Measurements from ENCODE around the gene RAB4B.
A peak's percentile ranks its signal among the peaks of the same experiment; 100 is the strongest.

RAB4B gene

DNA sequence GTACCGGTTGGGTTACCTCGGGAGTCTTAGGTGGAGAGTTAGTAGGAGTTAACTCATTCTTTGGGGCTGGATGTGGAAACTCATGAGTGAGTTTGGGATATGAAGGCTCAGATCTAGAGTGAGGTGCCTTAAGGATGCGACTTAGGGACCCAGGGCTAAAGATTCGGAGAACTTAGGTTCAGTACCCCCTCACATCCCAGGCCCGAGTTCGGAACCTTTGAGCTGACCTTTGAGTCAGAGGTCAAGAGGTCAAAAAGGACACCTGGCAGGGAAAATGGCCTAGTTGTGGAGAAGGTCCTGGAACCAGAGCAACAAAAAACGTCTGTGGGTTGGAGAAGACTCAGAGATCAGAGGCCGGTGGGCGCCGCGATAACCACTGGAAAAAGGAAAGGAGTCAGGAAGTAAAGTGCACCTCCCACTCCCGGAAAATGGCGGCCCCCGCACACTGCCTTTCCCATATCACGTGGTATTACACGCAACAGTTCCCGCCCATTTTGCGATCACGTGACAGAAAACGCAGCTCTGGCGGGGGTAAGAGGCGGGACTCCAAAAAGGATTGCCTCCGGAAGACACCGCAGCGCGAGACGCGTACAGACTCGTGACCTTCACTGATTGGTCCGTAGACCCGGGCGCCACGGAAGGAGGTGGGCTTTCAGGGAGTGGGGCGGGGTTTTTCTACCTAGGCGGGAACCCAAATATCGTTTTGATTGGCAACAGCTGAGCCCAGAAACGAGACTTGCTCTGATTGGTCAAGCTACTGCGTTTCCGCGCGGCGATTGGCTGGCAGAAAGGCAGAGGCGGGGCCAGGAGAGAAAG lies 27.8 kb upstream of the RAB4B start, which contains the start of gene ACTMAP (continued):
- TF ChIP-seq, protein P1, sequence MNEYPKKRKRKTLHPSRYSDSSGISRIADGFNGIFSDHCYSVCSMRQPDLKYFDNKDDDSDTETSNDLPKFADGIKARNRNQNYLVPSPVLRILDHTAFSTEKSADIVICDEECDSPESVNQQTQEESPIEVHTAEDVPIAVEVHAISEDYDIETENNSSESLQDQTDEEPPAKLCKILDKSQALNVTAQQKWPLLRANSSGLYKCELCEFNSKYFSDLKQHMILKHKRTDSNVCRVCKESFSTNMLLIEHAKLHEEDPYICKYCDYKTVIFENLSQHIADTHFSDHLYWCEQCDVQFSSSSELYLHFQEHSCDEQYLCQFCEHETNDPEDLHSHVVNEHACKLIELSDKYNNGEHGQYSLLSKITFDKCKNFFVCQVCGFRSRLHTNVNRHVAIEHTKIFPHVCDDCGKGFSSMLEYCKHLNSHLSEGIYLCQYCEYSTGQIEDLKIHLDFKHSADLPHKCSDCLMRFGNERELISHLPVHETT (tag by site-specific recombination; IDR thresholded peaks at IDR 0.05), result peak; percentile 97
- no peak for TF ChIP-seq ZNF747 (tag by site-specific recombination; IDR thresholded peaks at IDR 0.05)
- no peak for TF ChIP-seq ZNF560 (tag by site-specific recombination; IDR thresholded peaks at IDR 0.05; ENCODE audit: borderline replicate concordance)
- peak; percentile 34 for TF ChIP-seq ZNF341 (tag by site-specific recombination; IDR thresholded peaks at IDR 0.05; ENCODE audit: low read depth)
- peak; percentile 61 for TF ChIP-seq ZBTB17 (tag by site-specific recombination; IDR thresholded peaks at IDR 0.05)
- no peak for TF ChIP-seq ZNF624 (tag by site-specific recombination; IDR thresholded peaks at IDR 0.05)
- TF ChIP-seq, protein P2, sequence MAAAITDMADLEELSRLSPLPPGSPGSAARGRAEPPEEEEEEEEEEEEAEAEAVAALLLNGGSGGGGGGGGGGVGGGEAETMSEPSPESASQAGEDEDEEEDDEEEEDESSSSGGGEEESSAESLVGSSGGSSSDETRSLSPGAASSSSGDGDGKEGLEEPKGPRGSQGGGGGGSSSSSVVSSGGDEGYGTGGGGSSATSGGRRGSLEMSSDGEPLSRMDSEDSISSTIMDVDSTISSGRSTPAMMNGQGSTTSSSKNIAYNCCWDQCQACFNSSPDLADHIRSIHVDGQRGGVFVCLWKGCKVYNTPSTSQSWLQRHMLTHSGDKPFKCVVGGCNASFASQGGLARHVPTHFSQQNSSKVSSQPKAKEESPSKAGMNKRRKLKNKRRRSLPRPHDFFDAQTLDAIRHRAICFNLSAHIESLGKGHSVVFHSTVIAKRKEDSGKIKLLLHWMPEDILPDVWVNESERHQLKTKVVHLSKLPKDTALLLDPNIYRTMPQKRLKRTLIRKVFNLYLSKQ (tag by site-specific recombination; IDR thresholded peaks at IDR 0.05; ENCODE audit: borderline replicate concordance), result no peak
- no peak for TF ChIP-seq ZNF202 (tag by site-specific recombination; IDR thresholded peaks at IDR 0.05; ENCODE audit: borderline replicate concordance)
- TF ChIP-seq ZNF335 (tag by site-specific recombination; conservative IDR thresholded peaks at IDR 0.05), result no peak
- peak; percentile 98 for TF ChIP-seq EGR2 (tag by site-specific recombination; IDR thresholded peaks at IDR 0.05; ENCODE audit: low read depth)

DNA sequence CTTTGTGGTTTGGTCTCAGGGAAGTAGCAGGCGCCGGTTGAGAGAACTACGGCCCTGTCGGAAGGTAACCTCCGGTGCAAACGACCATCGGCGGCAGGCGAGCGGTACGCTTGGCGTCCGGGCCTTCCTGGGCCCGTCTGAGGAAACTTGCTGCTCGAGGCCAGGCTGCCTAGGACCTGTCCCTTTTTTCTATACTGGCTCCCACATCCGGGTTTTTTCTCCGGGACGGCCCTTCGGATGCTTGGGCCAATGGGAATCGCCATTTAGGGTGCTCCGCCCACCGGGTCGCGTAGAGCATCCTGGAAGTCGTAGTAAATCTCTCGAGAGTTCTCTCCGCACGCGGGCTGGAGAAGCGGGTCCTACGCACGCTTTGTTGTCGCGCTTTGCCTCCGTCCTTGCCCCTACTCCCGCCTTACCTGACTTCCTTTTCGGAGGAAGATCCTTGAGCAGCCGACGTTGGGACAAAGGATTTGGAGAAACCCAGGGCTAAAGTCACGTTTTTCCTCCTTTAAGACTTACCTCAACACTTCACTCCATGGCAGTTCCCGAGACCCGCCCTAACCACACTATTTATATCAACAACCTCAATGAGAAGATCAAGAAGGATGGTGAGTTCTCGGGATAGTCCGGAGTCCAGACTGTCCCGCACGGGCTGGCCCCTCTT lies 27.0 kb upstream of the RAB4B start, which contains the start of gene SNRPA:
TSS of gene SNRPA (plus strand) at position 330 of the 664 bp plus-strand sequence. CDS start at position 536, 206 bp downstream.
- H3K9me3 ChIP-seq (ENCODE audit: control insufficient read depth, insufficient read depth, low read depth, low read length), result no peaks in the 10 kb centered on the region
- peaks cover 40% of the 10 kb centered on the region for H3K4me1 ChIP-seq (ENCODE audit: control insufficient read depth, insufficient read depth, low read length)
- ChIA-PET CTCF (interaction anchor here (0.6 to 3.4 kb wide), 10 partner anchors 55 to 224 kb away, joined by 3 to 38 read pairs (median 3); no protein-coding TSS in a partner anchor), POLR2A (interaction anchor here (0.5 to 7.3 kb wide), 52 partner anchors 10 to 689 kb away, joined by 3 to 180 read pairs (median 4); partner anchors contain the start of genes BLVRB, COQ8B, DMAC2 and EGLN2)
- H3K4me3 ChIP-seq (ENCODE audit: low read depth, low read length), result peak within 1 kb of the TSS; percentile 64
- peak within 1 kb of the TSS; percentile 93 for H3K27ac ChIP-seq (ENCODE audit: extremely low read depth, low read depth, low read length)
- H3K36me3 ChIP-seq (ENCODE audit: control insufficient read depth in 2 of 2, insufficient read depth in 1 of 2, low read length in 2 of 2), result peaks cover 31 to 67% of the 10 kb centered on the region in 2 experiments
- TF ChIP-seq, protein P3, sequence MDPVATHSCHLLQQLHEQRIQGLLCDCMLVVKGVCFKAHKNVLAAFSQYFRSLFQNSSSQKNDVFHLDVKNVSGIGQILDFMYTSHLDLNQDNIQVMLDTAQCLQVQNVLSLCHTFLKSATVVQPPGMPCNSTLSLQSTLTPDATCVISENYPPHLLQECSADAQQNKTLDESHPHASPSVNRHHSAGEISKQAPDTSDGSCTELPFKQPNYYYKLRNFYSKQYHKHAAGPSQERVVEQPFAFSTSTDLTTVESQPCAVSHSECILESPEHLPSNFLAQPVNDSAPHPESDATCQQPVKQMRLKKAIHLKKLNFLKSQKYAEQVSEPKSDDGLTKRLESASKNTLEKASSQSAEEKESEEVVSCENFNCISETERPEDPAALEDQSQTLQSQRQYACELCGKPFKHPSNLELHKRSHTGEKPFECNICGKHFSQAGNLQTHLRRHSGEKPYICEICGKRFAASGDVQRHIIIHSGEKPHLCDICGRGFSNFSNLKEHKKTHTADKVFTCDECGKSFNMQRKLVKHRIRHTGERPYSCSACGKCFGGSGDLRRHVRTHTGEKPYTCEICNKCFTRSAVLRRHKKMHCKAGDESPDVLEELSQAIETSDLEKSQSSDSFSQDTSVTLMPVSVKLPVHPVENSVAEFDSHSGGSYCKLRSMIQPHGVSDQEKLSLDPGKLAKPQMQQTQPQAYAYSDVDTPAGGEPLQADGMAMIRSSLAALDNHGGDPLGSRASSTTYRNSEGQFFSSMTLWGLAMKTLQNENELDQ (tag by site-specific recombination; IDR thresholded peaks at IDR 0.05; ENCODE audit: low read depth), result no peak
- TF ChIP-seq YY2 (tag by site-specific recombination; IDR thresholded peaks at IDR 0.05) (0 out of 2 replicates have a peak, but pooled peaks have one; percentile 12), ZNF2 (tag by site-specific recombination; IDR thresholded peaks at IDR 0.05) (0 out of 2 replicates have a peak, but pooled peaks have one; percentile 39), ZNF274 (IDR thresholded peaks at IDR 0.05; ENCODE audit: low read length) (no peak), ZNF274 (tag by site-specific recombination; IDR thresholded peaks at IDR 0.05; ENCODE audit: borderline replicate concordance) (no peak), KLF1 (tag by site-specific recombination; IDR thresholded peaks at IDR 0.05) (peak; percentile 63; the same call in 1 of the 2 replicates), ZNF621 (tag by site-specific recombination; IDR thresholded peaks at IDR 0.05) (no peak)
- TF ChIP-seq, protein P4, sequence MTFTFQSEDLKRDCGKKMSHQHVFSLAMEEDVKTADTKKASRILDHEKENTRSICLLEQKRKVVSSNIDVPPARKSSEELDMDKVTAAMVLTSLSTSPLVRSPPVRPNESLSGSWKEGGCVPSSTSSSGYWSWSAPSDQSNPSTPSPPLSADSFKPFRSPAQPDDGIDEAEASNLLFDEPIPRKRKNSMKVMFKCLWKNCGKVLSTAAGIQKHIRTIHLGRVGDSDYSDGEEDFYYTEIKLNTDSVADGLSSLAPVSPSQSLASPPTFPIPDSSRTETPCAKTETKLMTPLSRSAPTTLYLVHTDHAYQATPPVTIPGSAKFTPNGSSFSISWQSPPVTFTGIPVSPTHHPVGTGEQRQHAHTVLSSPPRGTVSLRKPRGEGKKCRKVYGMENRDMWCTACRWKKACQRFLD (tag by site-specific recombination; IDR thresholded peaks at IDR 0.05), result no peak
- TF ChIP-seq, protein P5, sequence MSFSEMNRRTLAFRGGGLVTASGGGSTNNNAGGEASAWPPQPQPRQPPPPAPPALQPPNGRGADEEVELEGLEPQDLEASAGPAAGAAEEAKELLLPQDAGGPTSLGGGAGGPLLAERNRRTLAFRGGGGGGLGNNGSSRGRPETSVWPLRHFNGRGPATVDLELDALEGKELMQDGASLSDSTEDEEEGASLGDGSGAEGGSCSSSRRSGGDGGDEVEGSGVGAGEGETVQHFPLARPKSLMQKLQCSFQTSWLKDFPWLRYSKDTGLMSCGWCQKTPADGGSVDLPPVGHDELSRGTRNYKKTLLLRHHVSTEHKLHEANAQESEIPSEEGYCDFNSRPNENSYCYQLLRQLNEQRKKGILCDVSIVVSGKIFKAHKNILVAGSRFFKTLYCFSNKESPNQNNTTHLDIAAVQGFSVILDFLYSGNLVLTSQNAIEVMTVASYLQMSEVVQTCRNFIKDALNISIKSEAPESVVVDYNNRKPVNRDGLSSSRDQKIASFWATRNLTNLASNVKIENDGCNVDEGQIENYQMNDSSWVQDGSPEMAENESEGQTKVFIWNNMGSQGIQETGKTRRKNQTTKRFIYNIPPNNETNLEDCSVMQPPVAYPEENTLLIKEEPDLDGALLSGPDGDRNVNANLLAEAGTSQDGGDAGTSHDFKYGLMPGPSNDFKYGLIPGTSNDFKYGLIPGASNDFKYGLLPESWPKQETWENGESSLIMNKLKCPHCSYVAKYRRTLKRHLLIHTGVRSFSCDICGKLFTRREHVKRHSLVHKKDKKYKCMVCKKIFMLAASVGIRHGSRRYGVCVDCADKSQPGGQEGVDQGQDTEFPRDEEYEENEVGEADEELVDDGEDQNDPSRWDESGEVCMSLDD (tag by site-specific recombination; IDR thresholded peaks at IDR 0.05), result no peak
- TF ChIP-seq, protein P6, sequence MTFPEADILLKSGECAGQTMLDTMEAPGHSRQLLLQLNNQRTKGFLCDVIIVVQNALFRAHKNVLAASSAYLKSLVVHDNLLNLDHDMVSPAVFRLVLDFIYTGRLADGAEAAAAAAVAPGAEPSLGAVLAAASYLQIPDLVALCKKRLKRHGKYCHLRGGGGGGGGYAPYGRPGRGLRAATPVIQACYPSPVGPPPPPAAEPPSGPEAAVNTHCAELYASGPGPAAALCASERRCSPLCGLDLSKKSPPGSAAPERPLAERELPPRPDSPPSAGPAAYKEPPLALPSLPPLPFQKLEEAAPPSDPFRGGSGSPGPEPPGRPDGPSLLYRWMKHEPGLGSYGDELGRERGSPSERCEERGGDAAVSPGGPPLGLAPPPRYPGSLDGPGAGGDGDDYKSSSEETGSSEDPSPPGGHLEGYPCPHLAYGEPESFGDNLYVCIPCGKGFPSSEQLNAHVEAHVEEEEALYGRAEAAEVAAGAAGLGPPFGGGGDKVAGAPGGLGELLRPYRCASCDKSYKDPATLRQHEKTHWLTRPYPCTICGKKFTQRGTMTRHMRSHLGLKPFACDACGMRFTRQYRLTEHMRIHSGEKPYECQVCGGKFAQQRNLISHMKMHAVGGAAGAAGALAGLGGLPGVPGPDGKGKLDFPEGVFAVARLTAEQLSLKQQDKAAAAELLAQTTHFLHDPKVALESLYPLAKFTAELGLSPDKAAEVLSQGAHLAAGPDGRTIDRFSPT (tag by site-specific recombination; IDR thresholded peaks at IDR 0.05), result no peak
- TF ChIP-seq, protein P7, sequence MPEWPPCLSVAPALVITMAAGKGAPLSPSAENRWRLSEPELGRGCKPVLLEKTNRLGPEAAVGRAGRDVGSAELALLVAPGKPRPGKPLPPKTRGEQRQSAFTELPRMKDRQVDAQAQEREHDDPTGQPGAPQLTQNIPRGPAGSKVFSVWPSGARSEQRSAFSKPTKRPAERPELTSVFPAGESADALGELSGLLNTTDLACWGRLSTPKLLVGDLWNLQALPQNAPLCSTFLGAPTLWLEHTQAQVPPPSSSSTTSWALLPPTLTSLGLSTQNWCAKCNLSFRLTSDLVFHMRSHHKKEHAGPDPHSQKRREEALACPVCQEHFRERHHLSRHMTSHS (tag by site-specific recombination; IDR thresholded peaks at IDR 0.05), result no peak
